GM18951 (cell line): Measurements from ENCODE around the gene BLNK.

ENCODE experiments used
- POLR2A ChIP-seq: IDR thresholded peaks from 4 replicates; pipeline ENCODE4 v1.6.1; 2011; ENCODE audit warnings: mild to moderate bottlenecking; ENCODE audit not compliant: insufficient read length, insufficient read depth; ENCODE audit errors: extremely low read depth
- in situ Hi-C: fragments of 300-500 bp; cut with MboI; formaldehyde crosslinking; loops from one replicate; pipeline ENCODE4 v1.12.0; 2022; ENCODE audit warnings: low sequenced_read_pairs, mixed read lengths, inconsistent platforms; ENCODE audit not compliant: unreplicated experiment

The BLNK gene

DNA sequence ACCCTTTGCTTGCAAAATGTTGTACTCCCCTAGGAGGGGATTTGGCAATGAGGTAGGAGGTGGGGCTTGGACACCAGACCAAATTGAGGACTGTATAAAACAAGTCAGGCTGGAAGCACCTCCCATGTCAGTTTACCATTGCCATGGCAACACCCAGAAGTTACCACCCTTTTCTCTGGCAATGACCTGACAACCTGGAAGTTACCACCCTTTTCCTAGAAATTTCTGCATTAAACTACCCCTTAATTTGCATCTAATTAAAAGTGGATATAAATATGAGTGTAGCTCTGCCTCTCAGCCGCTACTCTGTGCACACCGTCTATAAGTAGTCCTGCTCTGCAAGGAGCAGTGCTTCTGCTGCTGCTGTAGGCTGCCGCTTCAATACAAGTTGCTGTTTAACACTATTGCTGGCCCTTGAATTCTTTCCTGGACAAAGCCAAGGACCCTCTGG lies 7.8 kb upstream of the BLNK start:
- TF ChIP-seq POLR2A, result no peak
- in situ Hi-C loops, result no loop called here

DNA sequence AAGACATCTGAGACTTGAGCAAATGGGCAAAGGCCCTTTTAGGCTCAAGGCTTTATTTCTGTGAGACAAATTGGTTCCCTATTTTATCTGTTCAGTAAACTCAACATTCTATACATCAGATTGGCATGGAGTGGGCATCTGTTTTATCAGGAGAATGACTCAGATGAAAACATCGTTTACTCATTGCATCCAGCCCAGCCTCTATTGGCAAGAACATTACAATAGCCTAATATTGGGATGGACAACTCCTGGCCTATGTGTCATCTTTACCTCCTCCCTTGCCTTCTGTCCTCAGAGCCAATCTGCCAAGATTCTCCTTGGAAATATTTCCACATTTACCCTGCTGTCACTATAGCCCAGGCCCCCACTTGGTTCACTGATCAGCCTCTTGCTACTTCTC lies 5.5 kb upstream of the BLNK start:
- TF ChIP-seq POLR2A, result no peak
- in situ Hi-C loops, result no loop called here

DNA sequence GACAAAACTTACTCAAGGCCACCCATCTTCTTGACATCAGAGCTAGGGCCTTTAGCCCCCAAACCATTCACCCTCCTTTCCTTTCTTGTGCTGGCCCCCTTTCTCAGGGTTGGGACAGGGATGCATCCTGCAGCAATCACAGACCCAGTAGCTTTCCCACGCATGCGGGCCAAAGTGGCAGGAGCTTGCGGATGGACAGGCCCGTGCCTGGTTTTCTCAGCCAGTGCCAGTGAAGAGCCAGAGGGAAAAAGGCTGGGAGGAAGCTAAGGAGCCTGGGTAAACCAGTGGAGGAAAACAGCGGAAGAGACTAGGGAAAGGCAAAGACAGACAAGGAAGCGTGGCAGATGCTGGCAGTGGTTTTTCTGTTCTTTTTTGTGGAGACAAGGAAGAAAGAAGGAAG lies 5.1 kb upstream of the BLNK start:
- TF ChIP-seq POLR2A, result no peak
- in situ Hi-C loops, result no loop called here

DNA sequence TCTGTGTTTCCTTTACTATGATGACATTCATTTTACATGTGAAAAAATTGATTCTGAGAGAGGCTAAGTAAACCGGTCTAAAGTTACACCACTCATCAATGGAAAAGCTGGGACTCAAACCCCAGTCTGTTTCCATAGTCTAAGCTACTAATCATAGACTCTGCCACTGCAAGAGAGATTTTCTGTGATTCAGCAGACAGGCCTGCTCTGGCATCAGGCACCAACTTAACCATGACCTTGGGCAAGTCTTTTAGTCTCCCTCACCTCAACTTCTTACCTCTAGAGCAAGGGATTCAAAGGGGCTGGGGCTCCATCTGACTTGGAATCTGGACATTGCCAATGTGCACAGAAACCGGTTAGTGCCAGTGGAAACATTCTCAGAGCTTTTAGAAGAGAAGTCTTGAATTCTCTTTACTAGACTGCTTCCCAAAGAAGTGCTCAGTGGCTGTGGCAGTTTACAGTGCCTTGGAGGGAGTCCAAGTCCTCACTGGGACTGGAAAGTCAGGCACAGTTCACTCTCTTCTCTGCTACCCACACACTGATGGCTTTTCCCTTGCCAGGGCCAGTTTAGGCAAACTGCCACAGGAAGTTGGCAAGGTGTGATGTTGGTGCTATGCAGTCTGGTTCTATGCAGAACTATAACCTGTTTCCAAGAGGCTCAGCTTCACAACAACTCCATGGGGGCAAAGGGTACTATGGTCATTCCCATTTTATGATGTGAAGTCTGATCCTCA lies 4.5 kb upstream of the BLNK start:
- TF ChIP-seq POLR2A, result no peak
- in situ Hi-C loops, result no loop called here

DNA sequence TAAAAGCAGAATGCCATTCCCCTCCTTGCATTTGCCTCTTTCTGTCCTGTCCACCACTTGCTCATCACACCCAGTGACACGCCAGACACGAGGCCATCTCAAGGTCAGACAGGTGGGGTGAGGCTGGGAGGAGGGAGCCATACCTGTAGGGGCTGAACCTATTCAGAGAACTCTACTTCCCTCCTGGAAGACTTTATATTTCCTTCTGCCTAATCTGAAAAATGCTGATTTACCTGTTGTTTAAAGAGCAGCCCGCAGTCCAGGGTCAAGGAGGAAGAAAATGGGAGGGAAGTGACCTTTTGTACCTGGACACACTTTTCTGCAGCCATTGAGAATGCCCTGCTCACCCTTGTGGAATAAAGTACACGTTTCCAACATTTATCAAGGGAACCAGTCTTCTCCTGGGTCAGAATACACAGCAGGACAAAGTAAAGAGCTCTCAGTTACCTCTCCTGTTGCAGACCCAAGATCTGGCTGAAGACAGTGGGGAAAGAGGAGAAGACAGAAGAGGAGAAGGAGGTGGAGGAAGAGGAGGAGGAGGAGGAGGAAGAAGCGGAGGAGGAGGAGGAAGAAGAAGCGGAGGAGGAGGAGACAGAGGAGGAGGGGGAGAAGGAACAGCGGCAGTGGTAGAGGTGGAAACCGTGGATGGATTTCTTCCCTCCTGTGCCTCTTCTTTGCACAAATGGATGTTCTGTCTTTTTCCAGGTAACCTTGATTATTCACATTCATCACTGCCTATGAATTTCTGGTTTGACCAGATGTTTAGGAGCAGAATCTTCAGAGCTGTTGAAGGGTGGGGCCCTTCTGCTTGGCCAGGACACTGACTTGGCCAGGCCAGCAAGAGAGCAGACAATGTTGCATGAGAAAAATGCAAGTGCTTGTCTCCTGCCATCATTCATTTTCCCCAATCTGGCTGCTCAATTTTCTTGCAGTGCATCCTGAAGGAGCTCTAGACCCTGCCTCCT lies 1.2 kb upstream of the BLNK start:
- TF ChIP-seq POLR2A, result peak; percentile 35
- in situ Hi-C loops, result no loop called here

DNA sequence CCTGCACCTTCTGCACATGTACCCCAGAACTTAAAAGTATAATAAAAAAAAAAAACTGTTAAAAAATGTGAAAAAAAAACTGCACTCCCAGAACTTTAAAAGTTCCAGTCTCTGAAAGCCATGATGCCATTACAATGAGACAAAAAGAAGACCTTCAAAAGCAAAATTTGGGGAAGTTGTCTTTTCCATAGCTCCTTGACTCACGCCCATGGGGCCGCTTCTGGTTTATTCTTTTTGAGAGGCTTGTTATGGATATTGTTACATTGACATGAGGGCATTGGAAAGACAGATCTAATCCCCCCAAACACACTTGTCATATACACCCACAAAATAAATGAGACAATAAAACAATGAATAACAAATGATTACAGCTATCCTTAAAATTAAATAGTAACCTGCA lies 798 bp downstream of the BLNK start:
- in situ Hi-C loops, result no loop called here
- no peak for TF ChIP-seq POLR2A

DNA sequence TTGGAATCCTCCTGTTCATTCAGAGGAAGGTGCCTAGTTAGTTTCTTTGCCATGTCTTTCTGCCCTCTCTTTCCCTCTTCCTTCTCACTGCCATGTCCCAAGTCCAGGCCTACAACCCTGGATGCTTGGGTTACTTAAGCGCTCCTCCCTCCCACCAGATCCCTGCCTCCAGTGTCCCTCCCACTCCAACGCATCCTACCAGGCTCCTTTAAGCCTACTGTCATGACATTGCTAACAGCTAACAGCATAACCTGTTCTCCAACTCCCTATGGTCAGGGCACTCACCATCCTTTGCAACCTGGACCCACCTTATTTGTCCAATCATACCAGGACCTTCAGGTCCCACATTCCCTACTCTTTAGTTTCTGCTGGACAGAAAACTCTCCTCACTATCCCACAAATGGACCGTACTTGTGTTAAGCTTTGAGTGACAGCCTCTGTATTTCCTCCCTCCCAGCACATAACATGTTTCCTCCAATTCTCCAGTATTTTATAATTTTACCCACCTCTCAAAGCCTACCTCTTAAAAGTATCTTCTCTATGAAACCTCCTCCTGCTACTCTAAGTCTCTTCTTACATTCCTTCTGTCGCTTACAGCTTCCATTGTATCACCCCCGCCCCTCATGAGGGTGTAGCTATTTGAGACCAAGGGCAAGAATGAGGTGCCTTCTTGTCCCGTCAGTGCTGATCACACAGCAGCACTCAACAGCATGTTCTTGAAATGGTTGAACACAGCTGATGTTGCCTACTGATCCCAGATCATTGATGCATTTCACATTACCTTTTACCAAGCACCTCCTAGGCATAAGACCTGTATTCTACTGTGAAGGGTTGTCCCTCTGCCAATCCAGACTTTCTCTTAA lies 1.7 kb downstream of the BLNK start:
- TF ChIP-seq POLR2A, result peak; percentile 21
- in situ Hi-C loops, result no loop called here

DNA sequence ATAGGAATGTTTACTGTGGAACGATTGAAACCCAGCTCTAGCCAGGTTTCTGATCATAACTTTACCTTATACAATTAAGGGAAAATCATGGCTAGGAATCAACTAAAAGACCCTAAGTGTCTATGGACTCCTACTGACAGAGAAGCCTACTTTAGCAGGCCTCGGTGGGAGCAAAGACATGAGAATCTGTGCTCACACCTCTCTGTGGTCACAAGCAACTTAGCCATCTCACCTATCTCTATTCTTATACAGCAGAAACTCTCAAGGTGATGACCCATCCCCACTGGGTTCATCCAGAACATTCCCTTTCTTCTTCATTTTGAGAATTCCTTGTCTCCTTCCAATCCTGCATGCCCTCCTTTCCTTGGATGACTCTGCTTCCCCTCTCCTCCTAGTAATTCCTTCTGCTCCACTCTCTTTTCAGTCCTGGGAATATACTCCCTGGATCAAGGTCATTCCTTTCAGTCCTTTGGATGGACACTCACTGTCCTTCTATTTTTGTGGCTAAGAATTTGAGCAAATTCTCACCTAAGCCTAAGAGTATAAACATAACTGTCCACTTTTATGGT lies 2.9 kb downstream of the BLNK start:
- TF ChIP-seq POLR2A, result no peak
- in situ Hi-C loops, result no loop called here

DNA sequence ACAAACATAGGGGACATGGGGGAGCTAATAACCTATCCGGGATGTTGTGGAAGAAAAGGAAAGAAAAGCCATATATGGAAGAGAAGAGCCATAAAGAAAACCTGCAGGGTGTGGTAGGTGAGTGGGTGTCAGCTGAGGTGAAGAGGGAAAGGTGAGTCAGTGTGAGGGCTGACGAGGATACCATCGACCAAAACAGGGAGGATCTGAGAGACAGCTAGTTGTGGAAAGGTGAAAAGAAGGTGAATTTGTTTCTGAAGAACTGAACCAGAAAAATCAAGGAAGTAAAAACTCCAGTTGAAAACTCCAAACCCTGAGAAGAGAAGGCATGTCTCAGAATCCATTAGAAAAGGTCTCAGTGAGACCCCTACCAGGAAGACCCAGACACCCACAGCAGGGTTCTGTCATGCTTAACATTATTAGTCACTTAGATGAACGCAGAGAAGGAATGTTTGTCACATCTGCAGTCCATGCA lies 4.1 kb downstream of the BLNK start:
- no peak for TF ChIP-seq POLR2A
- in situ Hi-C loops, result no loop called here

DNA sequence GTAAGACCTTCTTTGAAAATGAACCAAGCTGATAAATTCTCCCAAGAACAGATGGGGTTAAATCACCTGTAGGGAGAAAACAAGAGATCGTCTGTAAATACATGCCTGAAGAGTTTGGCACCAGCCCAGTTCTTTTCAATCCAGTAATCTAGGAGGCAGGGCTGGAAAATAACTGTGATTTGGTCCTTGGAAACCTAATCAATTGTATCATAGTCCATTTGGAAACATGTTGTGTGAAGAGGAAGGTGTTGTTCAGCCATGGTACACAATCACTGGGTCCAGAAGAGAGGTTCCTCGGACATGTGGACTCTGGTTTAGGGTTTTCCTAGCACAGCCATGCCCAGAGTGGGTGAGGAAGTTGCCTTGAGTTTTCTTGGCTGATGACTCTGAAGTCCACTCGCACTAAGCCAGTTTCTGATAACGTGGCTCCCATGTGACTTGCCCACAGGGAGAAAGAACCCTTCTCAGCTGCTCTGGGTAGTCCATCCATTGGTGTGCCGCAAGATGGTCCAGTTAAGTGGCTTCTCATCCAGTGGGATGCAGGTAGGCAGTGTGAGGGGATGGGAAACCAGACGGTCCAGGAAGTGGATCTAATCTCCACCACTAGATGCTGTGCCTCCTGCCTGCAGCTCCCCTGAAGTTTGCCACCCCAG lies 5.1 kb downstream of the BLNK start:
- no peak for TF ChIP-seq POLR2A

DNA sequence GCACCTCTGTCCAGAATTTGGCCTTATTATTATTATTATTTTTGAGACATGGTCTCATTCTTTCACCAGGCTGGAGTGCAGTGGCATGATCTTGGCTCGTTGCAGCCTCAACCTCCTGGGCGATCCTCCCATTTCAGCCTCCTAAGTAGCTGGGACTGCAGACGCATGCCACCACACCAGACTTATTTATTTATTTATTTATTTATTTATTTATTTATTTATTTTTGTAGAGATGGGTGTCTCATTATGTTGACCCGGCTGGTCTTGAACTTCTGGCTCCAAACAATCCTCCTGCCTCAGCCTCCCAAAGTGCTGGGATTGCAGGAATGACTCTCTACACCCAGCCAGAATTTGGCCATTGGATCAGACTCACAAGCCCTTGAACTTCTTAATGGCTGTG lies 6.4 kb downstream of the BLNK start:
- in situ Hi-C loops, result no loop called here
- no peak for TF ChIP-seq POLR2A

More for the DNA sequence above, 5.1 kb downstream of the BLNK start:
- in situ Hi-C loops, result no loop called here

DNA sequence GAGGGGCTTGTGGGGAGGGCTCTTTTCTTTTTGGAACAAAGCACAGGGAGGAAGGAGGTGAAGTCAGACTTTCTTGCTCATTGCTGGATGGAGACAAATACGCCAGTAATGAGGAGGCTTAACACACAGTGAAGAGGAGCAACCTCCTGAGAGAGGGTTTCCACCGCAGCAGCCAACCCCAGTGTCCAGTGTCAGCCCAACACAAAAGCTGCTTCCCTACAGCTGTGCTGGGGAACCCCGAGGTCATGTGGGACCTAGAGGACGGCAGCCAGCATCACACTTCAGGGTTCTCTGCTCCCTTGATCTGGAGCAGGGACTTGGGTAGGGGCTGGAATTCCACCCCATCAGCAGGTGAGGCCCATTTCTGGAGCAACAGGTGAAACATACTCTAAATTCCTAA lies 7.7 kb downstream of the BLNK start:
- TF ChIP-seq POLR2A, result no peak
- in situ Hi-C loops, result no loop called here
